Left lung (tissue), 10 donors: ENCODE results near the gene PCNA. TPM values are rescaled to one million over a fixed set of nuclear protein-coding genes. Genes with fewer than 3 reads are reported as not detected.
"Not testable (repeated sequence)": the region's sequence is repeated elsewhere in the genome, so short reads cannot be mapped to it uniquely, and the experiment has no call there.

Experiments used
- ATAC-seq: fragments of 200-7000 bp; cut with Tn5 transposase; one replicate; pipeline ENCODE4 v1.9.1; 2020; ENCODE audit warnings: moderate library complexity
- DNase-seq, 4 donors: peaks; one replicate each; pipeline ENCODE4 v3.0.0-alpha.2; 2013 to 2020
- H3K27ac ChIP-seq, 2 donors: fragments of 200-600 bp; sonication (generic) in 1 of 2; one replicate each; pipeline versions ENCODE4 v1.5.0 to v1.8.0; 2020 to 2021
- H3K27me3 ChIP-seq, 2 donors: fragments of 200-600 bp; sonication (generic) in 1 of 2; one replicate each; pipeline versions ENCODE4 v1.5.0 to v1.8.0; 2020 to 2021
- H3K36me3 ChIP-seq, 2 donors: fragments of 200-600 bp; sonication (generic) in 1 of 2; one replicate each; pipeline versions ENCODE4 v1.5.0 to v1.8.0; 2020 to 2021
- H3K4me1 ChIP-seq, 2 donors: fragments of 200-600 bp; one replicate each; pipeline ENCODE4 v1.8.0; 2021
- H3K4me3 ChIP-seq, 2 donors: fragments of 200-600 bp; sonication (generic) in 1 of 2; one replicate each; pipeline versions ENCODE4 v1.5.0 to v1.8.0; 2020 to 2021; ENCODE audit warnings: mild to moderate bottlenecking in 1 of 2
- H3K9me3 ChIP-seq, 2 donors: fragments of 200-600 bp; sonication (generic) in 1 of 2; one replicate each; pipeline versions ENCODE4 v1.5.0 to v1.8.0; 2020 to 2021
- CTCF ChIP-seq, 2 donors: fragments of 200-600 bp; sonication (generic) in 1 of 2; IDR thresholded peaks; one replicate each; pipeline versions ENCODE4 v1.5.0 to v1.8.0; 2021; ENCODE audit warnings: antibody characterized with exemption in 2 of 2
- intact Hi-C, 2 donors: fragments of 100-400 bp; cut with DNase I; formaldehyde crosslinking; loops; one replicate each; pipeline versions ENCODE4 v1.11.2 to v1.14.2; 2022
- polyA plus RNA-seq, 6 donors: library from polyadenylated mRNA; unstranded; fragments of 120-200 nt; gene quantifications; one replicate each; pipeline ENCODE4 v1.2.1, GENCODE V29; 2013; ENCODE audit not compliant: insufficient read length in 6 of 6
- total RNA-seq, 2 donors: library from RNA; stranded (reverse); fragmentation: NEBNext Ultra II Directional; extraction: Animal tissue kit (Norgen Biotek cat#: 25700); gene quantifications; one replicate each; pipeline ENCODE4 v1.2.1, GENCODE V29; 2021
- donor health status: DM: no; HTN: yes; CAD: no.
- donor health status: DM: no; HTN: no; CAD: no.

The PCNA gene
- total and polyA plus RNA-seq, 8 donors = 80.4 to 171 (median 130) TPM

GRCh38 chr20:5073660-5074231 is 46.0 kb downstream of the PCNA start:
- Histone ChIP-seq H3K4me3 (no peak overlapping the region), H3K27me3 (no peaks in the 10 kb centered on the region), H3K4me1 (peaks cover 16 to 38% of the 10 kb centered on the region in 2 donors), H3K9me3 (no peaks in the 10 kb centered on the region), H3K27ac (peak overlapping the region; percentile 51 to 86), H3K36me3 (no peaks in the 10 kb centered on the region)
- TF ChIP-seq CTCF (IDR thresholded peaks at IDR 0.05) = no peak
- DNase-seq (peak in 1 of 4 donors; percentile 66), ATAC-seq (peak; percentile 11)
- intact Hi-C loops = no loop called here

GRCh38 chr20:5072756-5073659 is 46.8 kb downstream of the PCNA start:
- Histone ChIP-seq H3K27me3 (no peaks in the 10 kb centered on the region), H3K27ac (peak overlapping the region; percentile 51 to 86), H3K36me3 (no peaks in the 10 kb centered on the region), H3K4me3 (no peak overlapping the region), H3K9me3 (no peaks in the 10 kb centered on the region), H3K4me1 (peaks cover 13 to 33% of the 10 kb centered on the region in 2 donors)
- ATAC-seq (peak; percentile 98), DNase-seq (peak in 3 of 4 donors; percentile 40 to 92 (median 91))
- intact Hi-C loops = no loop called here
- no peak for TF ChIP-seq CTCF (IDR thresholded peaks at IDR 0.05)

GRCh38 chr20:5071942-5072341 is 47.8 kb downstream of the PCNA start:
- H3K4me3 ChIP-seq, ATAC-seq, H3K27me3 ChIP-seq, H3K9me3 ChIP-seq, H3K36me3 ChIP-seq, intact Hi-C loops, DNase-seq, H3K27ac ChIP-seq: not testable (repeated sequence)
- peaks cover 10 to 23% of the 10 kb centered on the region in 2 donors for H3K4me1 ChIP-seq

GRCh38 chr20:5070570-5070969 is 49.2 kb downstream of the PCNA start:
- H3K27ac ChIP-seq = no peak overlapping the region
- TF ChIP-seq CTCF (IDR thresholded peaks at IDR 0.05) = no peak
- no peaks in the 10 kb centered on the region for H3K9me3 ChIP-seq
- H3K4me1 ChIP-seq = peaks cover 10 to 35% of the 10 kb centered on the region in 2 donors
- no peaks in the 10 kb centered on the region for H3K27me3 ChIP-seq
- H3K4me3 ChIP-seq = no peak overlapping the region
- intact Hi-C loops = no loop called here
- ATAC-seq (no peak), DNase-seq (no peak)
- no peaks in the 10 kb centered on the region for H3K36me3 ChIP-seq

GRCh38 chr20:5070081-5070480 is 49.7 kb downstream of the PCNA start:
- Histone ChIP-seq H3K27ac (no peak overlapping the region), H3K27me3 (no peaks in the 10 kb centered on the region), H3K9me3 (no peaks in the 10 kb centered on the region), H3K4me1 (peaks cover 10 to 40% of the 10 kb centered on the region in 2 donors), H3K36me3 (no peaks in the 10 kb centered on the region), H3K4me3 (no peak overlapping the region)
- no peak for TF ChIP-seq CTCF (IDR thresholded peaks at IDR 0.05)
- ATAC-seq = no peak
- no peak for DNase-seq
- intact Hi-C loops = no loop called here
